Cardiac atrium fibroblast (primary cell): ENCODE measurements around the gene VGLL3. TPM values are rescaled to one million over a fixed set of nuclear protein-coding genes. Genes with fewer than 3 reads are reported as not detected.

Experiments
- total RNA-seq: library from RNA; depleted of rRNA; stranded (reverse); fragments of >200 nt; gene quantifications from 2 replicates; pipeline ENCODE4 v1.2.3, GENCODE V29; 2015

Gene VGLL3
- total RNA-seq: 74.9 and 76.0 TPM in 2 replicates

GRCh38 chr3:86990734-86991481 lies at the start of gene VGLL3:
VGLL3 (minus strand) TSS chr3:86991149; CDS start chr3:86990743, 406 bp downstream.

Other genes starting within 250 kb of the VGLL3 start
- 21.7 and 22.0 TPM in 2 replicates for gene CHMP2B, start 236.2 kb upstream of the VGLL3 start, total RNA-seq